Sigmoid colon (tissue), 7 donors: ENCODE data around the gene PSD4. TPM values are rescaled to one million over a fixed set of nuclear protein-coding genes. Genes with fewer than 3 reads are reported as not detected.

Experiments
- DNase-seq: peaks from one replicate; pipeline ENCODE4 v3.0.0-alpha.2; 2019
- H3K27ac ChIP-seq, 4 donors: fragments of 200-600 bp; sonication (generic); one replicate each; pipeline ENCODE4 v1.5.1; 2016 to 2019; ENCODE audit warnings: mild to moderate bottlenecking in 1 of 4
- H3K27me3 ChIP-seq, 3 donors: fragments of 200-600 bp; sonication (generic); one replicate each; pipeline ENCODE4 v1.5.1; 2019; ENCODE audit warnings: mild to moderate bottlenecking in 1 of 3
- H3K36me3 ChIP-seq, 4 donors: fragments of 200-600 bp; sonication (generic); one replicate each; pipeline ENCODE4 v1.5.1; 2016 to 2019
- H3K4me1 ChIP-seq, 4 donors: fragments of 200-600 bp; sonication (generic); one replicate each; pipeline ENCODE4 v1.5.1; 2017 to 2019
- H3K4me3 ChIP-seq, 4 donors: fragments of 200-600 bp; sonication (generic); one replicate each; pipeline ENCODE4 v1.5.1; 2017 to 2019; ENCODE audit warnings: mild to moderate bottlenecking in 2 of 4, moderate library complexity in 1 of 4
- H3K9me3 ChIP-seq, 4 donors: fragments of 200-600 bp in 3 of 4; sonication (generic) in 3 of 4; one replicate each; pipeline versions ENCODE4 v1.5.1 to v1.6.1; 2013 to 2019
- CTCF ChIP-seq, 4 experiments: fragments of 450-650 bp in 3 of 4; fragments of 200-600 bp in 1 of 4; IDR thresholded peaks; one replicate each; pipeline ENCODE4 v1.5.1; 2016 to 2019; ENCODE audit warnings: antibody characterized with exemption in 4 of 4, mild to moderate bottlenecking in 3 of 4, moderate library complexity in 2 of 4
- EP300 ChIP-seq, 4 donors: sonication (generic); formaldehyde crosslinking; IDR thresholded peaks; one replicate each; pipeline ENCODE4 v1.6.1; 2017; ENCODE audit warnings: antibody characterized with exemption in 4 of 4
- POLR2A ChIP-seq, 2 donors: fragments of 450-650 bp; IDR thresholded peaks; one replicate each; pipeline ENCODE4 v1.6.1; 2016; ENCODE audit warnings: antibody characterized with exemption in 2 of 2, mild to moderate bottlenecking in 2 of 2, moderate library complexity in 2 of 2
- POLR2AphosphoS5 ChIP-seq, 4 donors: sonication (generic); formaldehyde crosslinking; IDR thresholded peaks; one replicate each; pipeline ENCODE4 v1.6.1; 2017; ENCODE audit warnings: antibody characterized with exemption in 4 of 4
- WGBS, 2 donors: extraction: QIAGEN DNeasy Blood & Tissue Kit; methylation state at CpG; one replicate each; pipeline ENCODE4 v1.1.7; 2013; 5-methylcytosine and 5-hydroxymethylcytosine counted together
- intact Hi-C: fragments of 100-400 bp; cut with DNase I; formaldehyde crosslinking; loops from one replicate; pipeline ENCODE4 v1.15.1; 2023
- polyA plus RNA-seq, 3 donors: library from polyadenylated mRNA; stranded (reverse); fragments of 200-250 nt; gene quantifications; one replicate each; pipeline ENCODE4 v1.2.3, GENCODE V29; 2013
- total RNA-seq, 4 donors: library from RNA; depleted of rRNA; stranded (reverse); fragments of >200 nt; gene quantifications; one replicate each; pipeline ENCODE4 v1.1.0, GENCODE V29; 2016
- donor health status: healthy with polysubstance abuse.
- donor health status: Bipolar disorder and iron deficiency.
- donor health status: healthy.

PSD4 gene
- total and polyA plus RNA-seq, 7 donors, result 1.4 to 51.6 (median 6.6) TPM

GRCh38 chr2:113144259-113144658 lies 29.5 kb upstream of the PSD4 start:
- intact Hi-C loops, result no loop called here
- 92% methylated on average over 4 of the region's 4 CpGs for WGBS, 2 donors

GRCh38 chr2:113148606-113149552 lies 24.9 kb upstream of the PSD4 start:
- intact Hi-C loops, result no loop called here
- no peak for DNase-seq
- Histone ChIP-seq H3K36me3 (no peaks in the 10 kb centered on the region), H3K4me1 (no peaks in the 10 kb centered on the region), H3K4me3 (no peak overlapping the region), H3K9me3 (no peaks in the 10 kb centered on the region), H3K27ac (no peak overlapping the region), H3K27me3 (no peaks in the 10 kb centered on the region)
- TF ChIP-seq POLR2AphosphoS5 (IDR thresholded peaks at IDR 0.05), result no peak
- 67 to 81% methylated on average over 8 of the region's 8 CpGs for WGBS, 2 donors

More at GRCh38 chr2:113144259-113144658, 29.5 kb upstream of the PSD4 start:
- TF ChIP-seq POLR2AphosphoS5 (IDR thresholded peaks at IDR 0.05), result no peak
- no peak for TF ChIP-seq POLR2A (IDR thresholded peaks at IDR 0.05)
- TF ChIP-seq EP300 (IDR thresholded peaks at IDR 0.05), result no peak
- TF ChIP-seq CTCF (IDR thresholded peaks at IDR 0.05), result no peak
- no peaks in the 10 kb centered on the region for H3K27me3 ChIP-seq
- no peaks in the 10 kb centered on the region for H3K4me1 ChIP-seq
- no peak for DNase-seq
- no peaks in the 10 kb centered on the region for H3K9me3 ChIP-seq
- H3K4me3 ChIP-seq, result no peak overlapping the region
- H3K36me3 ChIP-seq, result no peaks in the 10 kb centered on the region
- no peak overlapping the region for H3K27ac ChIP-seq

- 90 to 96% methylated on average over 1 of the region's 1 CpG for WGBS, 2 donors
- H3K9me3 ChIP-seq, result no peaks in the 10 kb centered on the region
- H3K36me3 ChIP-seq, result no peaks in the 10 kb centered on the region
- intact Hi-C loops, result no loop called here
- no peaks in the 10 kb centered on the region for H3K4me1 ChIP-seq
- H3K27me3 ChIP-seq, result no peaks in the 10 kb centered on the region
- no peak overlapping the region for H3K27ac ChIP-seq
- no peak overlapping the region for H3K4me3 ChIP-seq
- TF ChIP-seq EP300 (IDR thresholded peaks at IDR 0.05), result no peak
- TF ChIP-seq POLR2A (IDR thresholded peaks at IDR 0.05), result no peak
- DNase-seq, result no peak
Measured at GRCh38 chr2:113149553-113150257, 24.1 kb upstream of the PSD4 start.

GRCh38 chr2:113150258-113150601 lies 23.5 kb upstream of the PSD4 start:
- Histone ChIP-seq H3K27ac (no peak overlapping the region), H3K4me3 (no peak overlapping the region), H3K27me3 (no peaks in the 10 kb centered on the region), H3K36me3 (no peaks in the 10 kb centered on the region), H3K4me1 (no peaks in the 10 kb centered on the region), H3K9me3 (no peaks in the 10 kb centered on the region)
- 93 to 98% methylated on average over 5 of the region's 5 CpGs for WGBS, 2 donors
- TF ChIP-seq POLR2A (IDR thresholded peaks at IDR 0.05), result no peak
- TF ChIP-seq EP300 (IDR thresholded peaks at IDR 0.05), result no peak
- DNase-seq, result no peak
- intact Hi-C loops, result no loop called here

- Histone ChIP-seq H3K27me3 (peaks cover 0 to 28% (median 12%) of the 10 kb centered on the region in 3 donors), H3K4me3 (no peak overlapping the region), H3K27ac (no peak overlapping the region), H3K9me3 (no peaks in the 10 kb centered on the region), H3K4me1 (no peaks in the 10 kb centered on the region), H3K36me3 (no peaks in the 10 kb centered on the region)
- no peak for TF ChIP-seq EP300 (IDR thresholded peaks at IDR 0.05)
- no peak for TF ChIP-seq POLR2A (IDR thresholded peaks at IDR 0.05)
- TF ChIP-seq POLR2AphosphoS5 (IDR thresholded peaks at IDR 0.05), result no peak
- no peak for TF ChIP-seq CTCF (IDR thresholded peaks at IDR 0.05)
- 94 to 97% methylated on average over 5 of the region's 5 CpGs for WGBS, 2 donors
- DNase-seq, result no peak
- intact Hi-C loops, result no loop called here
Measured at GRCh38 chr2:113155331-113155730, 18.4 kb upstream of the PSD4 start.
